ENCODE measurements around the gene SMC5. TPM values are rescaled to one million over a fixed set of nuclear protein-coding genes. Genes with fewer than 3 reads are reported as not detected.
"Not testable (repeated sequence)": the region's sequence is repeated elsewhere in the genome, so short reads cannot be mapped to it uniquely, and the experiment has no call there.

Gene SMC5
- 10 to 100 TPM; 42.3 to 44.9 TPM for total RNA-seq

- Mint-ChIP-seq H3K4me3 (peak within 1 kb of the TSS; percentile 95), H3K4me1 (peaks cover 46% of the 10 kb centered on the region), H3K27ac (peak within 1 kb of the TSS; percentile 94), H3K27me3 (no peaks in the 10 kb centered on the region), H3K36me3 (peaks cover 28% of the 10 kb centered on the region), H3K9me3 (no peaks in the 10 kb centered on the region)
- DNase-seq: peak; percentile 96
- ATAC-seq (ENCODE audit: low read depth): peak; percentile 92
- POLR2A ChIA-PET: interaction anchor here (0.7 to 2.9 kb wide), 2 partner anchors 126 to 161 kb away, joined by 3 to 23 read pairs; no protein-coding TSS in a partner anchor
Observed at GRCh38 chr9:70258692-70259511, at the start of gene SMC5. SMC5 (plus strand) TSS chr9:70258978; CDS start chr9:70259079, 101 bp downstream.

- peaks cover 12% of the 10 kb centered on the region for H3K36me3 Mint-ChIP-seq
- H3K4me3 Mint-ChIP-seq: no peak overlapping the region
- POLR2A ChIA-PET: no interaction called here
- H3K27me3 Mint-ChIP-seq: no peaks in the 10 kb centered on the region
- peaks cover 9% of the 10 kb centered on the region for H3K9me3 Mint-ChIP-seq
- no peak for DNase-seq
- no peak for ATAC-seq (ENCODE audit: low read depth)
- H3K4me1 Mint-ChIP-seq: no peaks in the 10 kb centered on the region
- H3K27ac Mint-ChIP-seq: no peak overlapping the region
Observed at GRCh38 chr9:70217029-70217428, 41.7 kb upstream of the SMC5 start.

GRCh38 chr9:70218767-70219166 lies 40.0 kb upstream of the SMC5 start:
- Mint-ChIP-seq H3K4me3 (no peak overlapping the region), H3K27ac (no peak overlapping the region), H3K4me1 (no peaks in the 10 kb centered on the region), H3K27me3 (no peaks in the 10 kb centered on the region), H3K9me3 (peaks cover 4% of the 10 kb centered on the region), H3K36me3 (peaks cover 9% of the 10 kb centered on the region)
- no peak for DNase-seq
- POLR2A ChIA-PET: no interaction called here
- no peak for ATAC-seq (ENCODE audit: low read depth)

DNA sequence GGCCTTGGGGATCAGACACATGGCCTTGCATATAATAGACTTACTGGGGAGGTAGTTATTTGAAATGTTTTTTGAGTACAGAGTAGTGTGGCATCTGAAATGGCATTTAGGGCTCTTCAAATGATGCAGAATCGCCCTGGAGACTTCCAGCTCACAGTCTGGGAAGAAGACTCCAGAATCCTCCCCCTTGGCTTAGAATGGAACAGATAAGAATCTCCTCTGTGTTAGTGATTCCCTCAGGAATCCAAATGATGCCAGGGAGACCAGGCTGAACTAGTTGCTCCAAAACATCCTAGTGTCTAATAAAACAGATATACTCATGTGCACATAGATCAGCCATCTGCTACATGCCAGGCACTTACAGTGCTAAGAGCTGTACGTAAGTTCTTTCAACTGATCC lies 38.6 kb upstream of the SMC5 start:
- H3K9me3 Mint-ChIP-seq: no peaks in the 10 kb centered on the region
- POLR2A ChIA-PET: no interaction called here
- H3K27ac Mint-ChIP-seq: no peak overlapping the region
- no peak for ATAC-seq (ENCODE audit: low read depth)
- no peaks in the 10 kb centered on the region for H3K36me3 Mint-ChIP-seq
- no peak for DNase-seq
- H3K27me3 Mint-ChIP-seq: no peaks in the 10 kb centered on the region
- H3K4me1 Mint-ChIP-seq: no peaks in the 10 kb centered on the region
- H3K4me3 Mint-ChIP-seq: no peak overlapping the region

DNA sequence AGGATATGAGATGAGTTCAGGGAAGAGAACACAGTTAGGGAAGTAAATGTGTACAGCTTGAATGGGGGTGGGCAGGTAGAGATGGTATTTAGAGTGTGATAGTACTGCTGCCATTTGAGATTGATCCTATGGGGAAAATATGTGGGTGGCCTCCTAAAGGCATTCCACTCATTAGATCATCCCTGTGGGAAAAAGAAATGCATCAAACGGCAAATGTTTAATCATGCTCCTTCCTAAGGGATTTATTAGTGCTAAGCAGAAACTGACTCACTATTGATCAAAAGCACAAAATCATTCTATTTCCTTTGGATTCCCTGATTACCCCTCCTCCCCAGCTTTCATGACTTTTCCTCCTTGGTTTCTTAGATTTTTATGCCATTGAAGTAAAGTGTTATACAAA lies 36.4 kb upstream of the SMC5 start:
- Mint-ChIP-seq H3K27ac (no peak overlapping the region), H3K4me3 (no peak overlapping the region), H3K9me3 (no peaks in the 10 kb centered on the region), H3K27me3 (no peaks in the 10 kb centered on the region), H3K36me3 (peaks cover 2% of the 10 kb centered on the region), H3K4me1 (no peaks in the 10 kb centered on the region)
- no peak for DNase-seq
- ATAC-seq (ENCODE audit: low read depth): no peak
- POLR2A ChIA-PET: no interaction called here

GRCh38 chr9:70228118-70228517 lies 30.7 kb upstream of the SMC5 start:
- POLR2A ChIA-PET: no interaction called here

GRCh38 chr9:70228611-70229010 lies 30.2 kb upstream of the SMC5 start:
- no peaks in the 10 kb centered on the region for H3K9me3 Mint-ChIP-seq
- peaks cover 2% of the 10 kb centered on the region for H3K36me3 Mint-ChIP-seq
- H3K27ac Mint-ChIP-seq: no peak overlapping the region
- H3K27me3 Mint-ChIP-seq: peaks cover 2% of the 10 kb centered on the region
- DNase-seq: no peak
- POLR2A ChIA-PET: no interaction called here
- H3K4me3 Mint-ChIP-seq: no peak overlapping the region
- no peak for ATAC-seq (ENCODE audit: low read depth)
- H3K4me1 Mint-ChIP-seq: no peaks in the 10 kb centered on the region

More at GRCh38 chr9:70228118-70228517, 30.7 kb upstream of the SMC5 start:
- H3K36me3 Mint-ChIP-seq: peaks cover 2% of the 10 kb centered on the region
- H3K4me1 Mint-ChIP-seq: no peaks in the 10 kb centered on the region
- H3K27ac Mint-ChIP-seq: no peak overlapping the region
- no peak overlapping the region for H3K4me3 Mint-ChIP-seq
- H3K27me3 Mint-ChIP-seq: peaks cover 2% of the 10 kb centered on the region
- H3K9me3 Mint-ChIP-seq: no peaks in the 10 kb centered on the region
- no peak for DNase-seq
- ATAC-seq (ENCODE audit: low read depth): no peak

GRCh38 chr9:70229026-70229425 lies 29.8 kb upstream of the SMC5 start:
- H3K4me1 Mint-ChIP-seq: no peaks in the 10 kb centered on the region
- POLR2A ChIA-PET: no interaction called here
- DNase-seq (no peak), ATAC-seq (ENCODE audit: low read depth) (no peak)
- no peak overlapping the region for H3K4me3 Mint-ChIP-seq
- no peak overlapping the region for H3K27ac Mint-ChIP-seq
- peaks cover 2% of the 10 kb centered on the region for H3K36me3 Mint-ChIP-seq
- peaks cover 2% of the 10 kb centered on the region for H3K27me3 Mint-ChIP-seq
- no peaks in the 10 kb centered on the region for H3K9me3 Mint-ChIP-seq

DNA sequence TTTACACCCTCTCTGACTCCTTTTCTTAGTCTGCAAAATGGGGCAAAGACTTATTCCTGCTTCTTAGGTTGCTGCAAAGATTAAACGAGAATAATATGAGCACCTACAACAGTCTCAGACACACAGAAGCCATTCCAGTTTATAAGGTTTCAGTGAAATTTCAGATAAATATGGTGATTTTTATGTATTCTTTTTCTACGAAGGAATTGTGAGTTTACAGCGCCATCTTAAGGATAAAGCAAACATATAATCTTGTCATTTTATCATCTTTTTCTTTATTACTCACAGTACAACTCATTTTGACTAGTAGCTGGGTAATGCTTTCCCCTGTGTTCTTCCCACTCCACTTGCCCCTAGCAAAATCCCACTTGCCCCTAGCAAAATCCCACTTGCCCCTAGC lies 29.2 kb upstream of the SMC5 start:
- ATAC-seq (ENCODE audit: low read depth) (no peak), DNase-seq (no peak)
- Mint-ChIP-seq H3K9me3 (no peaks in the 10 kb centered on the region), H3K36me3 (peaks cover 2% of the 10 kb centered on the region), H3K27me3 (peaks cover 2% of the 10 kb centered on the region), H3K27ac (no peak overlapping the region), H3K4me1 (no peaks in the 10 kb centered on the region), H3K4me3 (no peak overlapping the region)
- POLR2A ChIA-PET: no interaction called here

DNA sequence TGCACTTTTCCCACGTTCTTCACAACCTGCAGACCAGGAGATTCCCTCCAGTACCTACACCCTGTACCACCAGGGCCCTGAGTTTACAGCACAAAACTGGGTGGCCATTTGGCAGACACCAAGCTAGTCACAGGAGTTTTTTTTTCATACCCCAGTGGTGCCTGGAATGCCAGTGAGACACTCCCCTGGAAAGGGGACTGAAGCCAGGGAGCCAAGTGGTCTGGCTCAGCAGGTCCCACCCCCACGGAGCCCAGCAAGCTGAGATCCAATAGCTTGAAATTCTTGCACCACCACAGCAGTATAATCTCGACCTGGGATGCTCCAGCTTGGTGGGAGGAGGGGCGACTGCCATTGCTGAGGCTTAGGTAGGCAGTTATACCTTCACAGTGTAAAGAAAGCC lies 26.3 kb upstream of the SMC5 start:
- ATAC-seq (ENCODE audit: low read depth): no peak
- POLR2A ChIA-PET: no interaction called here
- peaks cover 2% of the 10 kb centered on the region for H3K27me3 Mint-ChIP-seq
- no peak overlapping the region for H3K27ac Mint-ChIP-seq
- H3K4me3 Mint-ChIP-seq: no peak overlapping the region
- H3K9me3 Mint-ChIP-seq: peaks cover 3% of the 10 kb centered on the region
- no peak for DNase-seq
- peaks cover 2% of the 10 kb centered on the region for H3K36me3 Mint-ChIP-seq
- no peaks in the 10 kb centered on the region for H3K4me1 Mint-ChIP-seq

DNA sequence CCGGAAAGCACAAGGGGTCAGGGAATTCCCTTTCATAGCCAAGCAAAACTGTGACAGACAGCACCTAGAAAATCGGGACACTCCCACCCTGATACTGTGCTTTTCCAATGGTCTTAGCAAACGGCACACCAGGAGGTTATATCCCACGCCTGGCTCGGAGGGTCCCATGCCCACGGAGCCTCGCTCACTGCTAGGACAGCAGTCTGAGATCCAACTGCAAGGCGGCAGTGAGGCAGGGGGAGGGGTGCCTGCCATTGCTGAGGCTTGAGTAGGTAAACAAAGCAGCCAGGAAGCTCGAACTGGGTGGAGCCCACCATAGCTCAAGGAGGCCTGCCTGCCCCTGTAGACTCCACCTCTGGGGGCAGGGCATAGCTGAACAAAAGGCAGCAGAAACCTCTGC lies 24.6 kb upstream of the SMC5 start:
- H3K4me3 Mint-ChIP-seq; H3K27me3 Mint-ChIP-seq; H3K36me3 Mint-ChIP-seq; H3K9me3 Mint-ChIP-seq; DNase-seq; POLR2A ChIA-PET; H3K4me1 Mint-ChIP-seq; H3K27ac Mint-ChIP-seq; ATAC-seq (ENCODE audit: low read depth): not testable (repeated sequence)

GRCh38 chr9:70245952-70246351 lies 12.8 kb upstream of the SMC5 start:
- ATAC-seq (ENCODE audit: low read depth); H3K36me3 Mint-ChIP-seq; POLR2A ChIA-PET; H3K4me3 Mint-ChIP-seq; DNase-seq; H3K4me1 Mint-ChIP-seq; H3K27me3 Mint-ChIP-seq; H3K9me3 Mint-ChIP-seq; H3K27ac Mint-ChIP-seq: not testable (repeated sequence)

- POLR2A ChIA-PET: no interaction called here
- no peak overlapping the region for H3K4me3 Mint-ChIP-seq
- H3K9me3 Mint-ChIP-seq: peaks cover 3% of the 10 kb centered on the region
- no peak overlapping the region for H3K27ac Mint-ChIP-seq
- no peak for DNase-seq
- no peaks in the 10 kb centered on the region for H3K36me3 Mint-ChIP-seq
- ATAC-seq (ENCODE audit: low read depth): no peak
- H3K27me3 Mint-ChIP-seq: no peaks in the 10 kb centered on the region
- H3K4me1 Mint-ChIP-seq: peaks cover 2% of the 10 kb centered on the region
Observed at GRCh38 chr9:70250221-70250620, 8.6 kb upstream of the SMC5 start.

GRCh38 chr9:70255486-70255885 lies 3.3 kb upstream of the SMC5 start:
- POLR2A ChIA-PET: no interaction called here
- Mint-ChIP-seq H3K27ac (no peak overlapping the region), H3K27me3 (no peaks in the 10 kb centered on the region), H3K4me1 (peaks cover 26% of the 10 kb centered on the region), H3K4me3 (no peak overlapping the region), H3K36me3 (peaks cover 7% of the 10 kb centered on the region), H3K9me3 (no peaks in the 10 kb centered on the region)
- DNase-seq (no peak), ATAC-seq (ENCODE audit: low read depth) (no peak)

Measured in activated naive CD8-positive, alpha-beta T cell treated with anti-CD3 and anti-CD28 coated beads, Interleukin-2, amount 10 ng/mL, durations not matched to agents 7 days and 5 days (primary cell).